GM18499 (cell line): Measurements from ENCODE around the gene BMP6.

ENCODE experiments used
- ATAC-seq: cut with Tn5 transposase; IDR thresholded peaks from one replicate; pipeline ENCODE4 v1.9.1; 2021; ENCODE audit warnings: moderate number of reproducible peaks; ENCODE audit not compliant: insufficient read depth, unreplicated experiment

BMP6 gene

DNA sequence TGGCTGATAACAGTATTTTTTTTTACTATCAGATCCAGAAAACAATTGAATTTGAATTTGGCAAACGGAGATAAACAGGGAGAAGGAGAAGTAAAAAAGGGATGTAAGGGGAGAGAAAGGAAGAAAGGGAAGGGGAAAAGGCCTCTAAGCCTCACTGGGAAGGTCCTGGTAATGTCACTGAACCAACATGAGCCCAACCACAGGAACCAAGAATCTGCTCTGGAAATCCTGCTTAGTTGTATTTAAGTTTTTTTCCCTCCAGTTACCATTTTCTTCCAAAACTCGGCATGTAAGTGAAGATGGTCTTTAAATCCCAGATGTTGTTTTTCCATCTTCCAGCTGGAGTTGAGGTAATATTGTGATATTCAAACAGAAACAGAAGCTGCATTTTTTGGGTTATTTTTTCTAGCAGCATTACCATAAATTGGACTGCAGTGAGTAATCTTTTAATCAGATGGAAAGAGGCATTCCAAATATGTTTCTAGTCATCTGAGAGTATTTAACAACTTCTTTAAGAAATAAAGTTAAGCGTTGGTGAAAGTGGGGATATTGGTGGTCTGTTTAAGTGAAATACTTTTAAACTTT lies 93.6 kb downstream of the BMP6 start:
- no peak for ATAC-seq

DNA sequence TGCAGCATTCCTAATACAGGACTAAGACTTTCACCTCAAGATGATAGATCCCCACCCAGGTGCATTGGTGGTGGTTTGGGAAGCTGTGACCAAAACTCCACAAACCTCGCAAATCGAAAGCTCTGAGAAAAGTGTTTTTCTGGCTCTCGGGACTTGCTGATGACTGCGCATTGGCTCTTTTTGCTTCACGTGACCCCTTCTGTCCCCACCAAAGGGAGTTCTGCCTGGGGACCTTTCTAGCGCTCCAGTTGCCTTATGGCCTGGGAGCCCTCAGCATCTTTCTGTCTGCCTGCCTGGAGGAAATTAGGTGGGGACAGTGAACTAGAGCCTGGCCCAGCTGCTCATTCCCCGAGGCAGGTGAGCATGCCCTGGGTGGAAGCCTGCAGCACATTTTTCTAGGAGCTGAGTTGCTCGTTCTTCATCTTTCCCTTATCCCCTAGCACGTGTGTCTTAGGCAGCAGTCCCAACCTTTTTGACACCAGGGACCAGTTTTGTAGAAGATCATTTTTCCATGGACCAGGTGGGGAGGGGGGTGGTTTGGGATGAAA lies 94.5 kb downstream of the BMP6 start:
- no peak for ATAC-seq

DNA sequence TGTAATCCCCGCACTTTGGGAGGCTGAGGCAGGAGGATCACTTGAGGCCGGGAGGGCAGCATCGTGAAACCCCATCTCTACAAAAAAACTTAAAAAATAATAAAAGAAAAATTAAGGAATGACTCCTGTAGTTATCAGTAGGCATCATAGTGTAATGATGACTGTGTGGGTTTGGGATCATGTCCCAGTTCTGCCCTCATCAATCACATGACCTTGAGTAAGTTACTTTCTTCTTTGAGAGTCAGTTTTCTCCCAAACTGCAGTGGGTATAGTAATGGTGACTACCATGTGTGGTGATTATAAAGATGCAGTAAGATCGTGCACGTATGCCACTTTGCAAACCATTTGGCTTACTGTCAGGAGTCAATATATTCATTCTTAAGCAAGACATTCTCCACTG lies 95.5 kb downstream of the BMP6 start:
- ATAC-seq: no peak

DNA sequence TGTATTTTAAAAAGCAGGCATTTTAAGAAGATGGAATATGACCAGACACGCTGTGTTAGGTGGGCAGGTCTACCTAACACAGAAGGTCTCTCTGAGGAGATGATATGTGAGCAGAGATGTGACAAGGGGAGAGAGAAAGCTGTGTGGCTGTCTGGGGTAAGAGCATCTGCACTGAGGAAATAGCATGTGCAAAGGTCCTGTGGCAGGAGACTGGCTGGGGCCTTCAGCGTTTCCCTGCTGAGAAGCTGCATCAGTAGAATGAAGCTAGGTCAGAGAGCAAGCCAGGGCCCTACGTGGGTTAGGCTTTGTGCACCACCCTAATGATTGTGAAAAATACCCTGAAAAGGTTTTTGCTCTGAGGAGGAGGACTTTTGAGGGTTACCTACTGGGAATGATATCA lies 97.7 kb downstream of the BMP6 start:
- ATAC-seq: no peak

DNA sequence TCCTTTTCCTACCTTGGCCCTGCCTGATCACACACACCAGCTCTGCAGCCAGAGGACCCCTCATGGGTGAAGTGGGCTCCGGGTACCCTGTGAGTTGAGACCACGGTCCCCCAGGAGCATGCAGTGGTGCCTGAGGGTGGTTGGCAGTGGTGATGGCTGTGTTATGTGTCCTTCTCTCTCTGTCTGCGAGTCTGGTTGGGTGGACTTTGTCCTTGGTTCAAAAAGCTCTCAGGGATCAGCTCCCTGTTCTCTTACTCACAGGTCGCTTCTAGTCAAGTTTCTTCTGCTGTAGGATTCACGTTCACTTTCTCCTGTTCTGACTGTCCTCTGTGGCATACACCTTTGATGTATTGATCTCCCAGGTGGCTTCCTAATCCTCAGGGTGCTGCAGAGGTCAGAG lies 100.1 kb downstream of the BMP6 start:
- no peak for ATAC-seq

DNA sequence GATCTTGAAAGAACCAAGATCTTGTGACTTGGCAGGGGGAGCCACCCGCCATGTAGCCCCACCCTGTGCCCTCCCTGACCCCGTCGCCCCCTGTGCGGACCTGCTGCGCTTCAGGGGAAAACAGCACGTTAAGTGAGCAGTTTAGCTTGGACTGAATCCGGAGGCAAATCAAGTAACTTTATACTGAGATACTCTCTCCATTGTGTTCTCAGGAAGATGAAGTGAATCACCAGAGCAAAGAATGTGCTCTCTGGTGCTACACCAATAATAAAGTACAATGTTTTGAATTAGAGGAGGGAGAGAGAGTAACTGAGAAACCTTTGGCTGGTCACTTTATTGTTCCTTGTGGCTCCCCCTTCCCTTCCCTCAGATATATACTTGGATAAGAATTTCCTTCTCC lies 101.2 kb downstream of the BMP6 start:
- ATAC-seq: no peak

DNA sequence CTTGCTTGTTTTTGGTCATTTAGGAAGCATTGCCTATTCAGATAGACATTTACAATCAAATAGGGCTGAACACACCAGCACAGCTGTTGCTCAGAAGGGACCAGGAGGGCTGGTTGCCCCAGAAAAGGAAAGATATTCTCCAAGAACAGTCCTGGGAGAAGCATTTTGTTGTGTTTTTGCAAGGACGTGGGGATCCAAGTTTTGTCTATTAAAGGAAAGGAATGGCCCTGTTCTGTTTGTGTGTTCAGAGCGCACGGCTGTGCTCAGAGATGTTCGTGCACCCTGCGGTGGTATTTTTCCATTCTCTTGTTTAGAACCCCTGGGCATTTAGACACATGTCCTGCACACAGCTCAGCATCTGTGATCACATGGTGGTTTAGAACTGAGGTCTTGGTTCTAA lies 102.2 kb downstream of the BMP6 start:
- ATAC-seq: no peak

DNA sequence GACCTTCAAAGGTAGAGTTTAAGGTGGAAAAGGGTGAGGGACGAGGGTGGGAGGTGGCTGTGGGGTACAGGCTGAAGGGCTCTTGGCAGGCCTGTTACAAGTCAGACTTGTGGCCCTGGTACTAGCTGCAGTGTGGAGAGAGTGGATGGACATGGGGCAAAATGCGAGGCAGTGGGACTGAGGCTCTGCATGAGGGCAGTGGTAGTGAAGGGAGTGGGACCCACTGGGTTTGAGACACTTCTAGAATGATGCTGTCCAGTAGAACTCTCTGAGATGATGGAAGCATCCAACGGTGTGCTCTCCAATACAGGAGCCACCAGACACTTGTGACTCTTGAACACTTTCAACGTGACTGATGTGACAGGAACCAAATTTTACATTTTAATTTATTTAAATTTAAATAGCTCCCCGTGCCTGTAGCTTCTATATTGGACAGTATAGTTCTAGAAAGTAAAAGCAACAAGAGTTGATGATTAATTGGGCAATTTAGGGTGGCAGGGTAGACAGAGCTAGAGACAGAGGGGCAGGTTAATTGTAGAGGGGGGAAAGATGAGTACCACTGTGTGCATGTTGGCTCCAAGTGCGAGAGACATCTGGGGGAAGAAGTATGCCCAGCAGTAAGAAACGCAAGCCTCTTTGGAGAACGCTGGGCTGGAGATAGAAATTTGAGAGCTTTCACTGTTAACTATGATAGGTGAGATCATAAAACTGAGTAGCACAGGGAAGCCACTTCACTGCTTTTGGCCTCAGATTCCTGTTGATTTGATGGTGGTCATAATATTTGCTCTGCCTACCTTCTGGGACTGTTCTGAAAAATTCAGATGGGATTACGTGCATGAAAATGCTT lies 107.2 kb downstream of the BMP6 start:
- no peak for ATAC-seq

DNA sequence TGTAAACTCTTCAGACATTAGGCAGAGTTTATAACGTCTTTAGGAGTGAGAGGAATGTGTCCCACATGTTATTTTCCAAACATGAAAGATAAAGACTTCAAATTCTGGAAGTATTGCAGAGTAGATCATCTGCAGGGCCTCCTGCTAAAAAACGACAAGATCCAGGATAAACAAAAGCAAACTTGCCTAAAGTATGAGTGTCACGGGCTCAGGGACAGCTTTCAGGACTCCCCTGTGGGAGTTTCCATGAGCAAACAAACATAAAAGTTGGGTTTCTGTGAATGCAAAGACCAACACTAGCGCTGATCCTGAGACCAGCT lies 107.8 kb downstream of the BMP6 start:
- ATAC-seq: no peak

DNA sequence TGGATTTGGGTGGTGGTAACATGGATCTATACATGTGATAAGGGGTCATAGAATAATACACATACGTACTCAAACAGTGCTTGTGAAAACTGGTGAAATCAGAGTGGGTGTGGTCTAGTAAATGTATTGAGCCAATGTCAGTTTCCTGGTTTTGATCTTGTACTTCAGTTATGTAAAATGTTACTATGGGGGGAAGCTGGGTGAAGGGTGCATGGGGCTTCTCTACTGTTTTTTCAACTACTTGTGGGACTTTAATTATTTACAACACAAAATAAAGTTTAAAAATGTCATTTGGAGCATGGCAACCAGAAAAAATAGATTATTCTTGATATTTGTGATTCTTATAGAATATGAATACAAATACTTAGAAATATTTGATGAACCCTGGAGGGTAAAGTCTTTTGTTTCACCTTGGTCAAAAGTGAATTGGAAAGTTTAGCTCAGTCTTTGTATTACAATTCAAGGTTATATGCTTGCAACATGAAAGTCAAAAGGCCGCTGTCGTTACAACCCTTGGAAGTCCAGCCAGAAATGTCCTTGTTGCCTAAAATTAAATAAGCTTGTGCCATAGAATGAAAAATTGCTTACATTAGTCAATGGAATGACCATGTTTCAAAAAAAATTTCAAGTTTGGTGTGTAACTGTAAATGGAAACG lies 110.6 kb downstream of the BMP6 start:
- ATAC-seq: no peak

DNA sequence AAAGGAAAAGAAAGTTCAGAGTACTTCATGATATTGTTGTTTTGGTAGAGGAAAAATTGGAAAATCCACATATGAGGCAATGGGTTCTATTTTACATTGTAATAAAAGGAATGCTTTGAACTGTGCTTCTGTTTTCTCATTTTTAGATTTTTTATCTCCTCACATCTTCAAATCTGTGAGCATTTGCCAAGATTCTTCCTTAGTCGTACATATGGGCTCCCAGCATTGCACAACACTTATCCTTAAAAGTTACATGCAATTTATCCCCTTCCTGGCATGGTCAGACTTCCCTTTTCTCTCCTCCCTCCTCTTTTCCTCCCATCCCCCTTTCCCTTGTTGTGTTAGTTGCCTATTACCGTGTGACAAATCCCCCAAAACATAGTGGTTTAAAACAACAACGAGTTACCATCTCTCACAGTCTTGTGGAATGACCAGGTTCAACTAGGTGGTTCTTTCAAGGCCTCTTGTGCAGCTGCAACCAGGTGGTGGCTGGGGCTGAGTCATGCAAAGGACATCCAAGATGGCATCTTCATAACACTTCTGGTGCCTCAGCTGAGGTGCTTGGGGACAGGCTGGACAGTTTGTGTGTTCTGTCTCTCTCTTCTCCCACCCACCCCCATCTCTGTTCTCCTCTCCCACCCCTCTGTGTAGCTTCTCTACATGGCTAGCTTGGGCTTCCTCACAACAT lies 116.0 kb downstream of the BMP6 start:
- no peak for ATAC-seq

DNA sequence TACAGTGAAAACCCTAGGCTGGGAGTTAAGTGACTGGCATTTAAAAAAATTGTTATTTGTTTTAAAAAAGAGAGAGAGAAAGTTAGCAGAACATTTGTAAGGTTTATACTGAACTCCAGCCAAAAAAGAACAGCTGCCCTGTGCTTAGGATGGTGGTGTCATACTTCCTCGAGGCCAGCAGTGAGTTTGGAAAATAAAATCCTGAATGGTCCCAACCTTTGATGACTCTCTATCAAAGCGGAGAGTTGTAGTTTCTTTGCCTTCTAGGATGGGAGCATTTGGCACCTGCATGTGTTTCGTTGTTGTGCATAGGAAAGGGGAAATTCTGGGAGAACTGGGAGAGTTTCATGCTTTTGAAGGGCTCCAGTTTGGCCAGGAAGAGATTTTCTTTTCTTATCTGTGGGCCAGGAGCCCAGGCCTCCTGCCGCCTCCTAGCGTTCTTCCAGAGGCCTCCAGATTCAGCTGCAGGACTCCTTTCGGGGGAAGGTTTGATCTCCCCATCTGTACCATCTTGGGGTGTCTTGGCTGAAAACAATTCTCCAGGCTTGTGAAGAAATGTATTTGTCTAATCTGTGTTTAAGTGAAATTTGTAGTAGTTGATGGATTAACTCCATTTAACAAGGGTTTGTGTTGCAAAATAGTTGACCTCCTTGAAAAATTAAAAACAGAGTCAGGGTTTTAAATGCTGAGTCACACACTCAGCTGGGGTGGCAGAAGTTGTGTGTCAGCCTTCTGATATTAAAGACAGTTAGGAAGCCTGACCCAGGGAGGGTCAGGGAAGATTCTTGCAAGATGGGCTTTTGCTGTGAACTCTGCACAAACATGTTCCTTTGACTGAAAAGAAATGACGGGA lies 121.3 kb downstream of the BMP6 start:
- ATAC-seq: no peak

DNA sequence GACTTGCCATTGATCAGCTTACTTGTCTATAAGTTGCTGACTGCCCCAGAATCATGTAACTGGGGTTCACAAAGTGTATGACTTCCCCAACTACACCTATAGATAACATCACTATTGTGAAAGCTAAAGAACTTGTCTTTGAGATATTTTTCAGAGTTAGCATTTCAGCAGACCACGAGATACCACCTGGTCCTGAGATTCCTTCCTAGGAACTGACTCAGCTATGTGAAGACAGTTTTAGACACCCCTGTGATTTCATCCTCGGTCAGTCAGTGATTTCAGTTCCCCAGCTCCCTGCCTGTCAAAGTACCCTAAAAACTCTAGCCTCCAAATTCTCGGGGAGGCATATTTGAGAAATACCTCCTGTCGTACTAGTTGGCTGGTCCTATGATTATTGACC lies 122.3 kb downstream of the BMP6 start:
- ATAC-seq: no peak

DNA sequence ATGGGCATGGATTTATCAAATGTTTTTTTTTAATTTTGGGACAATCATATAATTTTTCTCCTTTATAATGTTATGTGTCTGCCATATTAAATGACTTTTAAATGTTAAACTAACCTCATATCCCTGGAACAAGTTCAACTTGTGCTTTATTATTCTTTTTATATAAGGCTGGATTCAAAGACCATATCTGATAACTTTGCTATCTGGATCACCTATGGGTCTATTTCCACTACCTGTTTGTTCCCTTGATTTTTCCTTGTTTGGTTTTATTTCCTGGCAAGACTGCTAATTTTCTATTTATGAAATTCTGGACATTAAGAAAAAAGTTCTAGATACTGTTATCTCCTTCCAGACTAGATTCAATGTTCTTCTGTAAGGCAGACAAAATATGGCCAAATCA lies 125.9 kb downstream of the BMP6 start:
- no peak for ATAC-seq

DNA sequence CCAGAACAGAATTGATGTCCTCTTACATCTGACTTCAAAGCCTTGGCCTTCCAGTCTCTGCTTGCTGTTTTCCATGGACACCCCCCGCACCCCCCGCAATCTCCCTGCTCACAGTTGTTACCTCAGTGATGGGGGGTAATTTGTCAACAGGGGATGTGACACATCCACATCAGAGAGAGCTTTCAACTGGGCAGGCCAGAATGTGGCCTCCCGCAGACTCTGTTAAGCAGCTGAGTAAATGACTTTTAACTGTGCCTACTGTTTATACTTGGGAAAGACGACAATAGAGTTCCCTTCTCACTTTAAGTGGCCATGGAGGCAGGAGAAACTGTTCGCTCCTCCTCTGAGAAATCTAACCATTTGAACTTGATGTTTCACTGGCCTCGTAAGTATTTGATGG lies 133.7 kb downstream of the BMP6 start:
- no peak for ATAC-seq

DNA sequence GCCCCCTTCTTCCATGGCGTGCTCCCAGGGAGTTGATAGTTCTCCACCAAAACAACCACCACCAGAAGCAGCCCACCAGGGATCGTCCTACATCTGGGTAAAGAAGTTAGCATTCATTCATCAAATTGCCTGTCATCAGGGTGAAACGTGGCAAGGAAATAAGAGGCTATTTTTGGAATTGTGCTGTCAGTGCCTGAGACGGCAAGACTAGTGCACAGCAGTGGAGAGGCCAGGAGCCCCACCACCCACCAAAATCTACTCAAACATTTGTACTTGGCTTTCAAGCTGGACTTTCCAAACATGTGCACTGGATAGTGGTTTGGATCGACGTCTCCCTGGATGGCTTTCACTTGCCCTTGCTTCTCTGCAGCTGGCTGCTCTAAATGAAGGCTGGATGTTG lies 139.9 kb downstream of the BMP6 start:
- no peak for ATAC-seq

DNA sequence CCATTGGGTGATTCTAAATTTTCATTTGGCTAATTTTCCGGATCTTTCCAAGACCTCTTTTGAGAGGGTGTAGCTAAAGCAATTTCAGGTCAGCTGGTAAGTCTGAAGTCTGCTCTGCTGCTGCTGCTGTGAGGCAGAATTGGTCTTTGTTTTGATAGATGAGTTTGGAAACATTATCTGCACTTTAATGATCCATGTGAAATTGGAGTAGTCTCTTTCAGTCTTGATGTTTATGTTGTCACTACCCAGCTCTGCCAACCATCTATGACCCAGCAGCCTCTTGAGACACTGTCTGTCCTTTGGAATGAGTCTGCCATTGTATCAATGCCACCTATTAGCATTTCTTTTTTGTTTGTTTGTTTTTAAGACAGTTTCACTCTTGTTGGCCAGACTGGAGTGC lies 140.6 kb downstream of the BMP6 start:
- ATAC-seq: no peak

DNA sequence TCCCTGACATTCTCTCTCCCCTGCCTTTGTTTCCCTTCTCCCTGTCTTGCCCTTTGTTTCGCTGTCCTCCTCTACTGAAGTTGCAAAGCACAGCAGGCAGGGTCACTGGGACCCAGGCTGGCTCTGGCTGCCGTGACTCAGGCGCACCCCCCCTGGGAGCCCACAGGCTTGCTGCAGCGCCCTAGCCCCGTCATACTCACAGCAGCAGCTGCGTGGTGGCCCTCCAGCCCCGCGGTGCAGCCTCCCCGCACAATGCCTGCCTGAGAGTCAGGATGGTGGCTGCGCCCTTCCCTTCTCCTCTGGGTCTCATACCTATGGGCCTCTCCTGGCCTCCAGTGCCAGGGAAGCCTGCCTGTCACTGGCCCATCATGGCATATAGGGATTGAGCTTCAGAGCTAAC lies 143.0 kb downstream of the BMP6 start:
- ATAC-seq: no peak

DNA sequence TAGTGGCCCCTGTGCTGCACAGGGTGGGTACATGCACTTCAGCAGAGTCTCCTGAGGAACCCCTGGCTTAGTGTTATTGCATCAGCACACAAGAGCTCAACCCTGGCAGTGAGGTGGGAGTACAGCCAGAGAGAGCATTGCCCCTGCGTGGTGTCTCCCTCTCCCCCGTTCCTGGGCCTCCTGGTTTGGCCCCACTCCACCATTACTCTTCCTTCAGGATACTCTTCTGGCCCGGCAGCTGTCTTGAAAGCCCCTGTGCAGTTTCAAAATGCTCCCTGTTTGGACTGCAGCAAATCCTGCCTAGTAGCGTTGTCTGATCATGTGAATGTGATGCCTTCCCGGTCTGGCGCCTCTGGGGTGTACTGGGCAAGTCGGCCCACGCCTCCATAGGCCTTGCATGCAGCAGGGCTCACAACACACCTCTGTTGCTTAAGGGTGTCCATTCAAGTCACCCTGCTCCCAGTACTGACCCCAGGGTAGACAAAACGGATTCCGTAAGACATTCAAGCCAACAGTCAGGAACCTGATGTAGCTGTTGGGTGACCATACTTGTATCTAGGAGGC lies 152.6 kb downstream of the BMP6 start:
- no peak for ATAC-seq

DNA sequence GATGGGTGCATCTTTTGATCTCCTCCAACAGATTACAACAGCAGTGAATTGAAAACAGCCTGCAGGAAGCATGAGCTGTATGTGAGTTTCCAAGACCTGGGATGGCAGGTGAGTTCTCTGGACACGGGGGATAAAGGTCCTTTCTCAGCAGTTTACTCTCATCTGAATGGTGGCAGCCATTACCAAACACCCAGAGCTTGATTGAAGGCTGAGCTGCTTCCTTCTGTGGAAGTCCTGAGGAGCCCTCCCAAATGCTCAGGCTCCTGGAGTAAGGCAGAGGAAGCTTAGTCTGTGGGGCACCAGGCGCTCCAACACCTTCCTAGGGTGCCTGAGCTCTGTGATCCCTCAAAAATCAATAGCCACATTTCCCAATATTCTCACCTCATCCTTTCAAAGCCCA lies 153.1 kb downstream of the BMP6 start:
- ATAC-seq: no peak
